Keratinocyte (primary cell): Measurements from ENCODE around the gene CACNA1S. TPM values are rescaled to one million over a fixed set of nuclear protein-coding genes. Genes with fewer than 3 reads are reported as not detected.

Experiments
- DNase-seq: peaks from one replicate; pipeline ENCODE4 v3.0.0-alpha.2; 2011; ENCODE audit warnings: low read depth, missing footprints, low spot score
- FAIRE-seq: peaks from 2 replicates; lab custom pipeline; 2011; peaks lifted over from hg19 to GRCh38; lab: Jason Lieb, UNC
- H2AFZ ChIP-seq: 2 replicates; pipeline ENCODE4 v1.6.0; 2012; ENCODE audit warnings: low read length, control low read depth, inconsistent platforms; ENCODE audit not compliant: control insufficient read depth
- H3K27ac ChIP-seq: 2 replicates; pipeline ENCODE4 v1.5.1; 2011; ENCODE audit warnings: low read length; ENCODE audit not compliant: control insufficient read depth, insufficient read depth
- H3K27me3 ChIP-seq: 3 replicates; pipeline ENCODE4 v1.6.0; 2011; ENCODE audit warnings: low read length; ENCODE audit not compliant: control insufficient read depth, insufficient read depth; ENCODE audit errors: extremely low read depth
- H3K36me3 ChIP-seq, 2 experiments: 2 replicates in 1 of 2; 3 replicates in 1 of 2; pipeline ENCODE4 v1.5.1; 2011; ENCODE audit warnings: low read length in 2 of 2, mild to moderate bottlenecking in 1 of 2; ENCODE audit not compliant: control insufficient read depth in 2 of 2, insufficient read depth in 2 of 2; ENCODE audit errors: extremely low read depth in 1 of 2
- H3K4me1 ChIP-seq: 3 replicates; pipeline ENCODE4 v1.5.1; 2011; ENCODE audit warnings: low read length; ENCODE audit not compliant: control insufficient read depth, insufficient read depth; ENCODE audit errors: extremely low read depth
- H3K4me2 ChIP-seq: 3 replicates; pipeline ENCODE4 v1.6.0; 2011; ENCODE audit warnings: low read depth, low read length; ENCODE audit not compliant: control insufficient read depth, insufficient read depth; ENCODE audit errors: extremely low read depth
- H3K4me3 ChIP-seq, 3 experiments: fragments of 200-600 bp in 1 of 3; sonication (generic) in 1 of 3; 2 replicates in 2 of 3; 3 replicates in 1 of 3; pipeline ENCODE4 v1.5.1; 2011 to 2016; ENCODE audit warnings: low read length in 3 of 3, mild to moderate bottlenecking in 3 of 3, control low read depth in 2 of 3, inconsistent platforms in 1 of 3, low read depth in 1 of 3, mixed read lengths in 1 of 3, mixed run types in 1 of 3, moderate library complexity in 1 of 3; ENCODE audit not compliant: control insufficient read depth in 2 of 3, insufficient read depth in 2 of 3; ENCODE audit errors: extremely low read depth in 1 of 3
- H3K79me2 ChIP-seq: 2 replicates; pipeline ENCODE4 v1.6.0; 2012; ENCODE audit warnings: low read length; ENCODE audit not compliant: control insufficient read depth, insufficient read depth
- H3K9ac ChIP-seq: 3 replicates; pipeline ENCODE4 v1.6.0; 2011; ENCODE audit warnings: low read length; ENCODE audit not compliant: control insufficient read depth, insufficient read depth; ENCODE audit errors: extremely low read depth
- H3K9me1 ChIP-seq: 3 replicates; pipeline ENCODE4 v1.6.0; 2011; ENCODE audit warnings: low read length; ENCODE audit not compliant: control insufficient read depth, insufficient read depth; ENCODE audit errors: extremely low read depth
- H3K9me3 ChIP-seq: 2 replicates; pipeline ENCODE4 v1.5.1; 2012; ENCODE audit warnings: low read depth, low read length; ENCODE audit not compliant: control insufficient read depth
- H4K20me1 ChIP-seq: 3 replicates; pipeline ENCODE4 v1.6.0; 2011; ENCODE audit warnings: low read length; ENCODE audit not compliant: control insufficient read depth, insufficient read depth; ENCODE audit errors: extremely low read depth
- EZH2 ChIP-seq: IDR thresholded peaks from one replicate; pipeline ENCODE4 v1.6.1; 2012; ENCODE audit warnings: inconsistent platforms, mild to moderate bottlenecking, low read length, moderate library complexity
- dilution Hi-C: fragments of 300-500 bp; cut with MboI; formaldehyde crosslinking; loops from one replicate; pipeline ENCODE4 v1.7.0; 2020; ENCODE audit warnings: low sequenced_read_pairs; ENCODE audit not compliant: extremely low pct_ligation_motif_present
- polyA plus RNA-seq, 5 experiments: library from polyadenylated mRNA; depleted of rRNA in 3 of 5; stranded (reverse) in 3 of 5; stranded (forward) in 1 of 5; unstranded in 1 of 5; fragments of >200 nt; gene quantifications; 1 replicate in 1 of 5; 2 replicates in 3 of 5; 3 replicates in 1 of 5; pipeline versions ENCODE4 v1.2.1 to v1.2.3, GENCODE V29; 2011 to 2012; ENCODE audit warnings: missing spikeins in 2 of 5, low read depth in 1 of 5, low replicate concordance in 1 of 5
- TF ChIP-seq, protein P1 (sequence below), 3 experiments: IDR thresholded peaks in 1 of 3; conservative IDR thresholded peaks in 1 of 3; optimal IDR thresholded peaks in 1 of 3; 2 replicates in 2 of 3; 3 replicates in 1 of 3; pipeline versions ENCODE3 to v1.5.1; 2011; ENCODE audit warnings: low read length in 3 of 3, mild to moderate bottlenecking in 3 of 3, moderate library complexity in 2 of 3, control low read depth in 1 of 3, inconsistent platforms in 1 of 3; ENCODE audit not compliant: insufficient read depth in 2 of 3; ENCODE audit errors: extremely low read depth in 1 of 3

CACNA1S gene
- polyA plus RNA-seq, 1 donor (not counting 4 experiments of a cell fraction or from before 2014, with no cell fraction given): not detected

- H3K36me3 ChIP-seq: no peaks in the 10 kb centered on the region
- FAIRE-seq (no peak), DNase-seq (no peak)
- TF ChIP-seq, protein P1, sequence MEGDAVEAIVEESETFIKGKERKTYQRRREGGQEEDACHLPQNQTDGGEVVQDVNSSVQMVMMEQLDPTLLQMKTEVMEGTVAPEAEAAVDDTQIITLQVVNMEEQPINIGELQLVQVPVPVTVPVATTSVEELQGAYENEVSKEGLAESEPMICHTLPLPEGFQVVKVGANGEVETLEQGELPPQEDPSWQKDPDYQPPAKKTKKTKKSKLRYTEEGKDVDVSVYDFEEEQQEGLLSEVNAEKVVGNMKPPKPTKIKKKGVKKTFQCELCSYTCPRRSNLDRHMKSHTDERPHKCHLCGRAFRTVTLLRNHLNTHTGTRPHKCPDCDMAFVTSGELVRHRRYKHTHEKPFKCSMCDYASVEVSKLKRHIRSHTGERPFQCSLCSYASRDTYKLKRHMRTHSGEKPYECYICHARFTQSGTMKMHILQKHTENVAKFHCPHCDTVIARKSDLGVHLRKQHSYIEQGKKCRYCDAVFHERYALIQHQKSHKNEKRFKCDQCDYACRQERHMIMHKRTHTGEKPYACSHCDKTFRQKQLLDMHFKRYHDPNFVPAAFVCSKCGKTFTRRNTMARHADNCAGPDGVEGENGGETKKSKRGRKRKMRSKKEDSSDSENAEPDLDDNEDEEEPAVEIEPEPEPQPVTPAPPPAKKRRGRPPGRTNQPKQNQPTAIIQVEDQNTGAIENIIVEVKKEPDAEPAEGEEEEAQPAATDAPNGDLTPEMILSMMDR (optimal IDR thresholded peaks at IDR 0.05 in 1 of 3, IDR thresholded peaks at IDR 0.05 in 1 of 3, conservative IDR thresholded peaks at IDR 0.05 in 1 of 3; ENCODE audit: extremely low read depth in 1 of 3, insufficient read depth in 2 of 3, low read length in 3 of 3): no peak
- TF ChIP-seq EZH2: no peak
- H3K9me1 ChIP-seq: no peaks in the 10 kb centered on the region
- no peak overlapping the region for H3K4me3 ChIP-seq
- H4K20me1 ChIP-seq: no peaks in the 10 kb centered on the region
- peaks cover 6% of the 10 kb centered on the region for H3K27me3 ChIP-seq
- no peak overlapping the region for H3K27ac ChIP-seq
- H3K4me1 ChIP-seq: no peaks in the 10 kb centered on the region
- H3K4me2 ChIP-seq: no peak overlapping the region
- H3K9me3 ChIP-seq: no peaks in the 10 kb centered on the region
- H3K9ac ChIP-seq: no peak overlapping the region
- no peak overlapping the region for H2AFZ ChIP-seq
- no peaks in the 10 kb centered on the region for H3K79me2 ChIP-seq
- dilution Hi-C loops: no loop called here
Measured at GRCh38 chr1:201006450-201006849, 105.8 kb downstream of the CACNA1S start.

DNA sequence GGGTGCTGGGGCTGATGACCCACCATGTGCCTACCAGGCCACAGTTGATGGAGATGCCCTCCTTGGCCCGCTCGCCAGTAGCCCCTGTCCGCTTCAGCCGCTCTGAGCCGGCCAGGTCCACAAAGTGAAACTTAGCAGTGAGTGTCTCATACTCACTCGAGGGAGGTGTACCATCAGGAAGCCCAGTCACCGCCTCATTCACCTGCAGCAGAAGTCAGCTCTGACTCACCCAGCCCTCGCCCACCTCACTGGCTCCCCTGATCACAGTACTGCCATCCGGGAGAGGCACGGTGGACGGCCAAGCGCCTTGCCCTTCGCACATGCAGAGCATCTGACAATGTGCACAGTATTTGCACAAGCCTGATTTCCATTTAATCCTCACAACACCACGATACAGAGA lies 107.5 kb downstream of the CACNA1S start:
- H2AFZ ChIP-seq: no peak overlapping the region
- TF ChIP-seq, protein P1 (optimal IDR thresholded peaks at IDR 0.05 in 1 of 3, IDR thresholded peaks at IDR 0.05 in 1 of 3, conservative IDR thresholded peaks at IDR 0.05 in 1 of 3; ENCODE audit: extremely low read depth in 1 of 3, insufficient read depth in 2 of 3, low read length in 3 of 3): no peak
- TF ChIP-seq EZH2: no peak
- H3K9ac ChIP-seq: no peak overlapping the region
- no peaks in the 10 kb centered on the region for H3K9me3 ChIP-seq
- no peaks in the 10 kb centered on the region for H4K20me1 ChIP-seq
- H3K9me1 ChIP-seq: no peaks in the 10 kb centered on the region
- no peaks in the 10 kb centered on the region for H3K4me1 ChIP-seq
- H3K4me2 ChIP-seq: no peak overlapping the region
- DNase-seq (no peak), FAIRE-seq (no peak)
- H3K27ac ChIP-seq: no peak overlapping the region
- H3K36me3 ChIP-seq: no peaks in the 10 kb centered on the region
- H3K79me2 ChIP-seq: no peaks in the 10 kb centered on the region
- dilution Hi-C loops: no loop called here
- H3K4me3 ChIP-seq: no peak overlapping the region
- H3K27me3 ChIP-seq: peaks cover 6% of the 10 kb centered on the region
